Thoracic aorta (tissue), 2 donors: ENCODE data around the gene HECTD1. TPM values are rescaled to one million over a fixed set of nuclear protein-coding genes. Genes with fewer than 3 reads are reported as not detected.

ENCODE experiments used
- ATAC-seq: fragments of 150-250 bp; one replicate; pipeline ENCODE4 v1.8.0; 2017; ENCODE audit warnings: low read depth; ENCODE audit not compliant: insufficient number of reproducible peaks, low FRiP score
- DNase-seq: peaks from one replicate; pipeline ENCODE4 v3.0.0-alpha.2; 2020; ENCODE audit warnings: low spot score
- H3K27ac ChIP-seq, 2 donors: fragments of 200-600 bp; sonication (generic); 1 replicate in 1 of 2; 2 replicates in 1 of 2; pipeline ENCODE4 v1.5.1; 2016; ENCODE audit warnings: mild to moderate bottlenecking in 2 of 2, moderate library complexity in 2 of 2
- H3K27me3 ChIP-seq: fragments of 200-600 bp; sonication (generic); replicated peaks from 2 replicates; pipeline ENCODE4 v1.6.0; 2016; ENCODE audit warnings: mild to moderate bottlenecking; ENCODE audit not compliant: insufficient read depth
- H3K36me3 ChIP-seq: fragments of 200-600 bp; sonication (generic); one replicate; pipeline ENCODE4 v1.5.1; 2016
- H3K4me1 ChIP-seq, 2 donors: fragments of 200-600 bp; sonication (generic); 1 replicate in 1 of 2; 2 replicates in 1 of 2; pipeline versions ENCODE4 v1.5.1 to v1.6.0; 2016; ENCODE audit warnings: low read depth in 2 of 2, mild to moderate bottlenecking in 1 of 2; ENCODE audit not compliant: control insufficient read depth in 1 of 2
- H3K4me3 ChIP-seq: fragments of 200-600 bp; sonication (generic); 2 replicates; pipeline ENCODE4 v1.5.1; 2016; ENCODE audit warnings: mild to moderate bottlenecking
- H3K9me3 ChIP-seq: fragments of 200-600 bp; sonication (generic); 2 replicates; pipeline ENCODE4 v1.5.1; 2016
- total RNA-seq, 2 donors: library from RNA; depleted of rRNA; stranded (reverse); fragments of >200 nt; gene quantifications; one replicate each; pipeline versions ENCODE4 v1.1.0 to v1.2.3, GENCODE V29; 2016
- TF ChIP-seq, protein P1 (sequence below): fragments of 200-600 bp; sonication (generic); IDR thresholded peaks from one replicate; pipeline ENCODE4 v1.5.1; 2019; ENCODE audit warnings: antibody characterized with exemption

HECTD1 gene
- total RNA-seq, 2 donors from 2014 or later: 82.6 to 185 TPM

DNA sequence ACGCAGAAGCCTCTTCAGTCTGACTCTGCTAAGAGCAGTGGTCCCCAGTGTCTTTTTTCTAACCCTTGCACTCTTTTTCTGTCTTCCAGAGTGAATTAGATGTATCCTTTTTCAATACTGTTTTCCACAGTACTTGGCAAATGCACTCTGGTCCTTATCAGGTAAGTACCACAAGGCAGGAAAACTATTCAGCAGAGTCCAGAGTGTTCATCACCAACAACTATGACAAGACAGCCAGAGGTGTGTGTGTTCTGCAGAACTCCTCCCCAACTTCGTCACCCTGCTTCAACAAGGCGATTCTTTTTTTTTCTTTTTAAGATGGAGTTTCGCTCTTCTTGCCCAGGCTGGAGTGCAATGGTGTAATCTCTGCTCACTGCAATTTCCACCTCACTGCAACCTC is 127.1 kb downstream of the HECTD1 start:
- no peaks in the 10 kb centered on the region for H3K9me3 ChIP-seq
- no peak overlapping the region for H3K4me3 ChIP-seq
- no peak overlapping the region for H3K27ac ChIP-seq
- TF ChIP-seq, protein P1, sequence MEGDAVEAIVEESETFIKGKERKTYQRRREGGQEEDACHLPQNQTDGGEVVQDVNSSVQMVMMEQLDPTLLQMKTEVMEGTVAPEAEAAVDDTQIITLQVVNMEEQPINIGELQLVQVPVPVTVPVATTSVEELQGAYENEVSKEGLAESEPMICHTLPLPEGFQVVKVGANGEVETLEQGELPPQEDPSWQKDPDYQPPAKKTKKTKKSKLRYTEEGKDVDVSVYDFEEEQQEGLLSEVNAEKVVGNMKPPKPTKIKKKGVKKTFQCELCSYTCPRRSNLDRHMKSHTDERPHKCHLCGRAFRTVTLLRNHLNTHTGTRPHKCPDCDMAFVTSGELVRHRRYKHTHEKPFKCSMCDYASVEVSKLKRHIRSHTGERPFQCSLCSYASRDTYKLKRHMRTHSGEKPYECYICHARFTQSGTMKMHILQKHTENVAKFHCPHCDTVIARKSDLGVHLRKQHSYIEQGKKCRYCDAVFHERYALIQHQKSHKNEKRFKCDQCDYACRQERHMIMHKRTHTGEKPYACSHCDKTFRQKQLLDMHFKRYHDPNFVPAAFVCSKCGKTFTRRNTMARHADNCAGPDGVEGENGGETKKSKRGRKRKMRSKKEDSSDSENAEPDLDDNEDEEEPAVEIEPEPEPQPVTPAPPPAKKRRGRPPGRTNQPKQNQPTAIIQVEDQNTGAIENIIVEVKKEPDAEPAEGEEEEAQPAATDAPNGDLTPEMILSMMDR: no peak
- ATAC-seq: no peak
- no peaks in the 10 kb centered on the region for H3K27me3 ChIP-seq
- peaks cover 16 to 25% of the 10 kb centered on the region in 2 donors for H3K4me1 ChIP-seq
- DNase-seq: no peak
- no peaks in the 10 kb centered on the region for H3K36me3 ChIP-seq

DNA sequence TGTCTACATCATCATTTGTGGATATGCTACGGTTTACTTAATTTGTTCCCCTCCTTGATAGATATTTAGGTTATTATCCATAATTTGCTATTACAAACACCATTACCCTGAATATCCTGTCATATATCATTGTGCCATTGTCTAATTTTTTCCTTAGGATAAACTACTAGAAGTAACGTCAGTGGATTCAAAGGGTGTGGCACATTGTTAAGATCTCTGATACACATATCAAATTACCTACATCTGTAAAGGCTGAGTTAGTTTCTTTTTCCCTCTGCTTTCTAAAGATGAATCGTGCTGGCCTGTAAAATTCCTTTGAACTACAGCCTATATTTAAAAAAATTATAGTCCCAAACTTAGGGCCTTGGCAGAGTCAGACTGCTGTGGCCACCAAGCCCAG is 127.5 kb downstream of the HECTD1 start:
- DNase-seq (no peak), ATAC-seq (no peak)
- no peaks in the 10 kb centered on the region for H3K27me3 ChIP-seq
- TF ChIP-seq, protein P1: no peak
- no peaks in the 10 kb centered on the region for H3K9me3 ChIP-seq
- H3K4me3 ChIP-seq: no peak overlapping the region
- no peaks in the 10 kb centered on the region for H3K36me3 ChIP-seq
- H3K4me1 ChIP-seq: peaks cover 16 to 25% of the 10 kb centered on the region in 2 donors
- no peak overlapping the region for H3K27ac ChIP-seq

DNA sequence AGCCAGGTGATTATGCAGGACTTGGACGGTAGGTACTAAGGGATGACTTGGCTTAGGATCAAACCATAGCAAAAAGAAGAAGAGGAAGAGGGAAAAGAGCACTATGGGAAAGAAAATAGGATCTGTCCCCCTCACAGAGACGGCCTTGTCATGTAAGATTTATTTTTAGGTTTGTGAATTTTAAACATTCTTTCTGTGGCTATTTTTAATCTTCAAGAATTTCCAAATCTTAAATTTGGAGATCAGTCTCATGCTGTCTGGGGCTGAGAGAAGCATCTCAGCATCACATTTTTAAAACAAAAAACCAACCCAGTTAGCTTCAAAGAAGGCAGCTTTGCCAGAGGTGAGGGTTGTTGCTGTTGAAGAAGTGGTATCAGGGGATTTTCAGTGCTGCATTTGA is 128.8 kb downstream of the HECTD1 start:
- no peaks in the 10 kb centered on the region for H3K9me3 ChIP-seq
- peak overlapping the region; percentile 48 for H3K4me3 ChIP-seq
- TF ChIP-seq, protein P1: no peak
- no peaks in the 10 kb centered on the region for H3K36me3 ChIP-seq
- H3K4me1 ChIP-seq: peaks cover 16 to 25% of the 10 kb centered on the region in 2 donors
- ATAC-seq: no peak
- peak overlapping the region; percentile 51 to 71 for H3K27ac ChIP-seq
- DNase-seq: no peak
- H3K27me3 ChIP-seq: no peaks in the 10 kb centered on the region

DNA sequence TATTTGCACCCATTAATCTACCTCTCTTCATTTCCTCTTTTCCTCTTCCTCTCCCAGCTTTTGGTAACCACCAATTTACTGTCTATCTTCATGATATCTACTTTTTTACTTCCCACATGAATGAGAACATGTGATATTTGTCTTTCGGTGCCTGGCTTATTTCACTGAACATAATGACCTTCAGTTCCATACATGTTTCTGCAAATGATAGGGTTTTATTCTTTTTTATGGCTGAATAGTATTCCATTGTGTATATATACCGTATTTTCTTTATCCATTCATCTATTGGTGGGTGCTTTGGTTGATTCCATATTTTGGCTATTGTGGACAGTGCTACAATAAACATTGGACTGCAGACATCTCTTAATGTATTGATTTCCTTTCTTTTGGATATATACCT is 132.4 kb downstream of the HECTD1 start:
- DNase-seq: no peak
- no peak overlapping the region for H3K4me3 ChIP-seq
- H3K27me3 ChIP-seq: no peaks in the 10 kb centered on the region
- ATAC-seq: no peak
- H3K36me3 ChIP-seq: no peaks in the 10 kb centered on the region
- TF ChIP-seq, protein P1: no peak
- H3K9me3 ChIP-seq: no peaks in the 10 kb centered on the region
- H3K4me1 ChIP-seq: peaks cover 16 to 22% of the 10 kb centered on the region in 2 donors
- H3K27ac ChIP-seq: no peak overlapping the region

DNA sequence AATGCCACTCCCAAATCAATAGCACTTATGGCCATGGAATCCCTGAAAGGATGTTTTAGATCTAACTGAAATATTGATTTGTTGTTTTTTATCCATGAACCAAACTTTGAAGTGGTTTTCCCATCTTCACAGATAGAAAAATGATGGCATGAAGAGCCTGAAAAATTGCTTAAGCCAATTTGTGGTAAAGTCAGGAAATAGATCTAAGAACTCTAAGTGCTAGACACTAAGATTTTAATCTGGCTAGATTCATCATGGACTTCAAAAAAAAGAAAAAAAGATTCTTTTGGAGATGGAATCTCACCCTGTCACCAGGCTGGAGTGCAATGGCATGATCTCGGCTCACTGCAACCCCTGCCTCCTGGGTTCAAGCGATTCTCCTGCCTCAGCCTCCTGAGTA is 136.4 kb downstream of the HECTD1 start:
- H3K27me3 ChIP-seq: no peaks in the 10 kb centered on the region
- TF ChIP-seq, protein P1: no peak

More for the DNA sequence above, 136.4 kb downstream of the HECTD1 start:
- DNase-seq: no peak
- Histone ChIP-seq H3K4me3 (no peak overlapping the region), H3K36me3 (no peaks in the 10 kb centered on the region), H3K27ac (no peak overlapping the region), H3K9me3 (no peaks in the 10 kb centered on the region), H3K4me1 (no peaks in the 10 kb centered on the region)
- no peak for ATAC-seq
